H54 (cell line): ENCODE measurements around the gene RCC1.
"Not testable (repeated sequence)": the region's sequence is repeated elsewhere in the genome, so short reads cannot be mapped to it uniquely, and the experiment has no call there.

Source experiments
- DNase-seq: peaks from one replicate; pipeline ENCODE4 v3.0.0; 2011; ENCODE audit warnings: low spot score, mixed read lengths; ENCODE audit not compliant: insufficient read length
- FAIRE-seq: peaks from 3 replicates; lab custom pipeline; 2011; peaks lifted over from hg19 to GRCh38; lab: Jason Lieb, UNC
- POLR2A ChIP-seq: IDR thresholded peaks from 2 replicates; pipeline ENCODE4 v1.6.1; 2011; ENCODE audit warnings: low read depth, mild to moderate bottlenecking, low read length

The RCC1 gene

DNA sequence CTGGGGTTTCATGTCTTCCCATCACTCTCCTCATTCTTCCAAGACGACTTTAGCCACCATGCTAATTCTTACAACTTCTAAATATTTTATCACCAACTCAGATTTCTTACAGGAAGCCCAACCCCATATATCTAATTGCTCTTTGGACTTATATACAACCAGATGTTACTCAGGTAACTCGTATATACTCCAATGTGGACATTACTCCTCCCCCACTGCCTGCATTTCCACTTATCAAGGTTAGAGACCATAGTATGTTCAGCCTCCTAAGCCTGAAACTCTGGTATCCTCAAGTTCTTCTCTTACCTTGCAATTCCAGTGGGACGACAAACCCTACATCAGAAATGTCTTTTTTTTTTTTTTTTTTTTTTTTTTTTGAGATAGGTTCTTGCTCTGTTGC, 2.7 kb upstream of the RCC1 start:
- TF ChIP-seq POLR2A = no peak
- FAIRE-seq (no peak), DNase-seq (no peak)

DNA sequence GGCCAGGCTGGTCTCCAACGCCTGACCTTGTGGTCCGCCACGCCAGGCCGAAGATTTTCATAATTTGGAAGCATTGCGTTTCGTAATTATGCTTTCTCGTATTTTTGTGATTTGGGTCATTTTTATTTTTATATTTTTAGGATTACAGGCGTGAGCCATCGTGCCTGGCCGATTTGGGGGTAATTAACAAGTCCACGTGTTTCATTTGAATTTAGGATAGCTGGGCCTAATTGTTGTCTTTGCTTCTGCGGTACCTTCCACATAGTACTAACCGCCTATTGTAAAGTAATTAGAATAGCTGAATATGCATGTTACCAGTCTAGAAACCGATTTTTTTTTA, 1.0 kb downstream of the RCC1 start:
- no peak for TF ChIP-seq POLR2A
- DNase-seq = no peak
- FAIRE-seq = no peak

DNA sequence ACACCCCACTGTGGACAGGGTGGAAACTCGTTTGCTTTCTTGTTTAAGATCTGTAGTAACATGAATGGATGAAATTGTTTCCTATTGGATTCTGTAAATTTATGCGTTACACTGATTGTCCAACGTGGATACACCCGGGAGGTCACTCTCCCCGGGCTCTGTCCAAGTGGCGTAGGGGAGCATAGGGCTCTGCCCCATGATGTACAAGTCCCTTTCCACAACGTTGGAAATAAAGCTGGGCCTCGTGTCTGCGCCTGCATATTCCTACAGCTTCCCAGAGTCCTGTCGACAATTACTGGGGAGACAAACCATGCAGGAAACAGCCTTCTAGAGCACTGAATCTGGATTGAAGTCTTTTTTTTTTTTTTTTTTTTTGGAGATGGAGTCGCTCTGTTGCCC, 1.4 kb downstream of the RCC1 start:
- TF ChIP-seq POLR2A = no peak
- FAIRE-seq (no peak), DNase-seq (no peak)

DNA sequence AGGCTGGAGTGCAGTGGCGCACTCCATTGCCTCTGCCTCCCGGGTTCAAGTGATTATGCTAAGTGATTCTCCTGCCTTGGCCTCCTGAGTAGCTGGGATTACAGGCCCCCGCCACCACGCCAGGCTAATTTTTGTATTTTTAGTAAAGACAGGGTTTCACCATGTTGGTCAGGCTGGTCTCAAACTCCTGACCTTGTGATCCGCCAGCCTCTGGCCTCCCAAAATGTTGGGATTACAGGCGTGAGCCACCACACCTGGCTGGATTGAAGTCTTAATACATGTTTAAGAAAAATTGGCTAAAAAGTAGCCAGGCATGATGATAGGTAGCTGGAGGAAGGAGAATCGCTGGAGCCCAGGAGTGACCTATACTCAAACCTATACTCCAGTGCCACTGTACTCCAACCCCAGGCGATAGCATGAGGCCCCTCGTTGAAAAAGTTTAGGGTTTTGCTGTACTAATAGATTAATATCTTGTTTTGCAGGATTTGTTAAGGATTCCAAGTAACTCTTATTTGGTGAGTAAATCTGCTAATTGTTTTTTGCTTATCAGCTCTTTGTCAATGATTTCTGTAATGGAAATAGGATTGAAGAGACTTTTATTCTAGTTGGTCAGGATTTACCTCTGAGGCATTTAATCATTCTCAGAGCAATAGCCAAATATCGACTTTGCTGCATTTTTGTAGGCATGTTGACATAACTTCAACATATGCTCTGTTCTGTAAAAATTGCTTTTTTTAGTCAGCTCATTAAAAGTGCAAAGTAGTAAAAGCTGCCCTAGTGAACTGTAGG, 2.0 kb downstream of the RCC1 start:
- FAIRE-seq (no peak), DNase-seq (no peak)
- no peak for TF ChIP-seq POLR2A

DNA sequence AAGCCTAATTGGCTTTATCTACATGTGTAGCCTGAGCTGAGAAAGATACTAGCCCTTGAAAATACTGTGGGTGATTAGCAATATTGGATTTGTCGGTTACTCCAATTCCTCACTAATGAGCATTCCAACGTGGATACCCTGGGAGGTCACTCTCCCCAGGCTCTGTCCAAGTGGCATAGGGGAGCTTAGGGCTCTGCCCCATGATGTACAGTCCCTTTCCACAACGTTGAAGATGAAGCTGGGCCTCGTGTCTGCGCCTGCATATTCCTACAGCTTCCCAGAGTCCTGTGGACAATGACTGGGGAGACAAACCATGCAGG, 2.6 kb downstream of the RCC1 start:
- DNase-seq (no peak), FAIRE-seq (no peak)
- TF ChIP-seq POLR2A = no peak

DNA sequence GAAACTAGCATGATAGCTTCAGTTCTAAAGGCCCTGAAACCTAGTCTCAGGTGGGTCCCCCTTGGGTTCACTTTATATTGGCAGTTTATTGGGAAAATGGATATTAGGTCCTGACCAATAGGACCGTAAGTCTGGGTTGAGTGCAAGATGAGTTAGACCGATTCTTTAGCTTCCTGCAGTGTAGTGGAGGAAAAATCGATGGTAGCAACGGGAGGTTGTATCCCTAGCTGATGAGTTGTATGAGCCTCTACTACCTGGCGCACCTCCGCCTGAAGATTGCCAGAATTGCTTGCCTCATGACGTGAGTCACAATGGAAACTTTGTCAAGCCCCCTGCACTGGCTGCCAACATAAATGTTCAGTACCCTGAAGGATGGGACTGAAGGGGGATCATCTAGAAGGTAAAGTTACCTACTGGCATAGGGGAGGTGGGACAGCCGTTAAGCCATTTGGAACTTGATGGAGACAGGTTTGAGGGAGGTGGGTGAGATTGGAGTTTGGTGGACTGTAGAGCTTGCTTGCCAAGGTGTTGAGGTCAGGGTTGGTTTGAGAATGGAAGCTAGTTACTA, 3.9 kb downstream of the RCC1 start:
- no peak for DNase-seq
- no peak for TF ChIP-seq POLR2A
- FAIRE-seq = no peak

DNA sequence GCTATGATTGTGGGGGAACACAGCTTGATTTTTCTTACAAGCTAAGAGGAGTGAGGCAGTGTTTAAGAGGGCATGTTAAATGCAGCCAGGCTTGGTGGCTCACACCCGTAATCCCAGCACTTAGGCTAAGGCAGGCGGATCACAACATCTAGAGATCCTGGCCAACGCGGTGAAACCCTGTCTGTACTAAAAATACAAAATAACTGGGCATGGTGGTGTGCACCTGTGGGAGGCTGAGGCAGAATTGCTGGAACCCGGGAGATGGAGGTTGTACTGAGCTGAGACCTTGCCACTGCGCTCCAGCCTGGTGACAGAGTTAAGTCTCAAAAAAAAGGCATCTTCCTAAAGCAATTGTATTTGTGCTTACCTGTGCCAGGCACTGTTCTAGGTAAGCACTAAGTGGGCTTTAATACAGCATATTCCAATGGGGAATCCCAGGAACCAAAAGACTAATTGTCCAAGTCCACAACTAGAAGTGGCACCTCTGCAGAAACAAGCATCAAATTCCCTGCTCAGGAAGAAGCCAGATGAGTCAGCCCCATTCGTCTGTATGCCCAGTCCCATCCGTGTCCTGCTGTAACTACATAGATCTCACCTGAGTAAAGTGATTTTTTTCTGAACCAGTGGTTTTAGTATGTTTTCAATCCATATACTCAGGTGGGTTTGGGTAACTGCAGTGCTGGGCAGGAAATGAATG, 4.6 kb downstream of the RCC1 start:
- FAIRE-seq = no peak
- DNase-seq = no peak

DNA sequence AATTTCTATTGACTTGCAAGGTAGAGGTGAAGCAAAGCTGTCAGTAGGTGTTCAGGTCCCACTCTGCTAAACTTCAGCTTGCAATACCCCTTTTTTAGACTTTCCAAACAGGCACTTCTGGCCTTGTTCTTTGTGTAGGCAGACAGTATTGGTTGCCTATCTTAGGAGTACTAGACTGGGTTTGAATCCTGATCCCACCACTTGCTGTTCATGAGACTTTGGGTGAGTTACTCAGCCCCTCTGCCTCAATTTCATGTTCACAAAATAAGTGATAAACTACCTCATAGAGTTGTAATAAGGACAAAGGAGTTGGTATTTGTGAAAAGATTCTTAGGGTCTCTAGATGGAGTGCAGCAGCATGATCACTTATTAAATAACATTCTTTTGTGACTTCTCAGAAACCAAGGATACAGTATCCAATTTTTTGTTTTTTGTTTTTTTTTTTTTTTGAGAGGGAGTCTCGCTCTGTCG, 5.2 kb downstream of the RCC1 start:
- DNase-seq (no peak), FAIRE-seq (no peak)
- no peak for TF ChIP-seq POLR2A

More for the DNA sequence above, 4.6 kb downstream of the RCC1 start:
- no peak for TF ChIP-seq POLR2A

DNA sequence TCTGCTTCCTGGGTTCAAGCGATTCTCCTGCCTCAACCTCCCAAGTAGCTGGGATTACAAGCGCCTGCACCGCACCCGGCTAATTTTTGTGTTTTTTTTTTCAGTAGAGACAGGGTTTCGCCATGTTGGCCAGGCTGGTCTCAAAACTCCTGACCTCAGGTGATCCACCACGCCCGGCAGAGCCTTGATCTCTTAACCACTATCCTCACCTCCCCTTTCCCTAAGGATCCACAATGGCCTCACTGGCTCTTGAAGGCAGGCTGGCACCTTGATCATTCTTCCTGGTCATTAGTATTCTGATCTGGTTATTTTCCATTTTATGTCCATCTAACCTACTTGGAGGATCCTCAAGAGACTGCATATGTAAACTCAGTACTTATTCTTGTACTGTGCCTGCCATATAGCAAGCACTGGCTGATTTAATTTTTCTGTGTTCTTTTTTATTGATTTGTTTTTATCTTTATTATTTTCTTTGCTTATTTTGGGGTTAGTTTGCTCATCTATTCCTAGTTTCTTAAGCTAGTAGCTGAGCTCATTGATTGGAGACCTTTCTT, 6.3 kb downstream of the RCC1 start:
- no peak for DNase-seq
- FAIRE-seq = no peak
- TF ChIP-seq POLR2A = no peak

DNA sequence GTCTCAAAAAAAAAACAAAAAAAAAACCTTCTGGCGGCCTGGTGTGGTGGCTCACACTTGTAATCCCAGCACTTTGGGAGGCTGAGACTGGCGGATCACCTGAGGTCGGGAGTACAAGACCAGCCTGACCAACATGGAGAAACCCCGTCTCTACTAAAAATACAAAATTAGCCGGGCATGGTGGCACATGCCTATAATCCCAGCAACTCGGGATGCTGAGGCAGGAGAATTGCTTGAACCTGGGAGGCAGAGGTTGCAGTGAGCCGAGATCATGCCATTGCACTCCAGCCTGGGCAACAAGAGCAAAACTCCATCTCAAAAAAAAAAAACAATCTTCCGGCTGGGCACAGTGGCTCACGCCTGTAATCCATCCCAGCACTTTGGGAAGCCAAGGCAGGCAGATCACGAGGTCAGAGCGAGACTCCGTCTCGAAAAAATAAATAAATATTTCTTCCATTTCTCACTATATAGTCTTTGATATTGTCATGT, 8.6 kb downstream of the RCC1 start:
- FAIRE-seq, DNase-seq: not testable (repeated sequence)

DNA sequence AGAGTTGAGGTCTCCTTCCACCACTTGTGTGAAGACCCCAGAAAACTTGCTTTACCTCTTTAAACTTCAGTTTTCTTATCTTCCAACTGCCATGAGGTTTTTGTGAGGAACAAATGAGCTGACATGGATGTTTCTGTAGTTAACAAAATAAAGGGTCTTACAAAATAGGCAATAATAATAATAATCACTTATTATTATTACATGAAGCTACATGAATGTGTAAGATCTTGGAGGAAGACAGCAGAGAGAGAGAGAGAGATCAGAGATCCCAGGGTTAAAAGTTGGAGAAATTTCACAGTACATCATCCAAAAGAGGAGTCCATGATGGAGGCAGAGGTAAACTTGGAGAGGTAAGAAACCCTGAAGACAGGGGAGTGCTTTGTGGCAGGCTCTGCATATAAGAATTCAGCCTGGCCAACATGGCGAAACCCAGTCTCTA, 10.7 kb downstream of the RCC1 start:
- DNase-seq = no peak
- no peak for FAIRE-seq
- TF ChIP-seq POLR2A = no peak

DNA sequence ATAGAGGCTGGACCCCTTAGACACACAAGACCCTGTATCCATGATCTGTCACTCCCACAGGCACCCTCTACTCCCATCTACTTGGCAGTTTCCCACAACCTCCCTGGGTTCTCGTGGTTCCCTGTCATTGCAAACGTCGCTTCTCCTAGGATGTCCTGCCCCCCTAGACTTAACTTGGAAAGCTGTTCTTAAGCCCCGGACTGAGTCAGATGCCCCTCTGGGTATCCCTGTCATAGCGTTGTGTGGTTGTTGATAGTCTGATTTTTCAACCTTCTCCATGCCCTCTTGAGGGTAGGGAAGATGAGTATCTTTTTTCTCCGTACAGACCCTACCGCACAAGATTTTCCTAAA, 11.8 kb downstream of the RCC1 start:
- FAIRE-seq = no peak
- DNase-seq = no peak
- TF ChIP-seq POLR2A = no peak

DNA sequence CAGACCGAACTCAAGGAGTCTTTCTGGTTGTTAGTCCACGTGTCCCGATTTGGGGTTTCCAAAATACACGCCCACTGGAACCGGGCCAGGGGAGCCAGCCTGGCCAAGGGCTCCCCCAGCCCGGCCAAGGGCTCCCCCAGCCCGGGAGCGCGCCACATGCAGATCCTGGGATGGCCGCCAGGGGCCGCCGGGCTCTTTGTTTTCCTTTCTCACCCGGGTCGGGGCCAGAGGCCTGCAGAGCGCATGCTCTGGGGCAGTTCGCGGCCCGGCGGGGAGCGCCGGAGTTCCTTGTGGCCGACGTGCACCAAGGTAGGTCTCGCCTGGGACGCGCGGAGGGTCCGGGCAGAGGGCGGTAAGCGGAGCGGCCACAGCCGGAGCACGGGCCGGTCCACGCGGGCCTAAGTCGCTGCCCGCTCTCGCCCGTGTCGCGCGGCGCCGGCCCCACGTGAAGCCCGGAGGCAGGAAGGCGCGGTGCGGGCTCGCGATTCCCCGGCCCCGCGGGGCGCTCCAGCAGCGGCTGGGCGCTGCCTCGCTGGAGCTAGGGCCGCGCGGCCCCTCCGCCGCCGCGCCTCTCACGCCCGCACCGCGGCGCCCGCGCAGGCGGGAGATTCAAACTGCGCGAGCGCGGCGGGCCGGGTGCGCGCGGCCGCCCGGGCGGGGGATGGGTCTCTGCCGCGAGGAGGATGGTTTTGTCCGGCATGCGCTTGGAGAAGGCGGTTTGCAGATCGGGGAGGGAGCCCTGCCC, 12.3 kb downstream of the RCC1 start:
- TF ChIP-seq POLR2A = peak; percentile 62; the same call in 1 of the 2 replicates
- peak; percentile 67 for DNase-seq
- no peak for FAIRE-seq
